PC-3 (cell line): ENCODE measurements around the gene PEX14. TPM values are rescaled to one million over a fixed set of nuclear protein-coding genes. Genes with fewer than 3 reads are reported as not detected.

Experiments
- ATAC-seq: fragments of 200-7000 bp; cut with Tn5 transposase; 2 replicates; pipeline ENCODE4 v1.9.1; 2020; ENCODE audit warnings: mild to moderate bottlenecking, moderate library complexity
- BruUV-seq: library from RNA; stranded (reverse); fragments of 400-500 nt; replicated peaks from 2 replicates; lab custom pipeline; 2021; lab: Mats Ljungman, UMichigan
- CTCF ChIA-PET: fragments of 300-600 bp; sonication (Branson Sonifier 250); formaldehyde crosslinking; loops from one replicate; lab custom pipeline; 2022; ENCODE audit warnings: antibody characterized with exemption; lab: Charles Lee
- POLR2A ChIA-PET: fragments of 300-600 bp; sonication (Branson Sonifier 250); formaldehyde crosslinking; loops from one replicate; lab custom pipeline; 2022; ENCODE audit warnings: antibody characterized with exemption; ENCODE audit not compliant: unreplicated experiment; lab: Charles Lee
- DNase-seq: peaks from one replicate; pipeline ENCODE4 v3.0.0-alpha.2; 2015
- H2AFZ ChIP-seq: fragments of 300-600 bp; sonication (generic); 2 replicates; pipeline ENCODE4 v1.6.0; 2016; ENCODE audit warnings: antibody characterized with exemption, low read length
- H3F3A ChIP-seq: fragments of 300-600 bp; sonication (generic); one replicate; pipeline ENCODE4 v1.6.0; 2017; ENCODE audit warnings: antibody characterized with exemption, low read length, control low read depth, mild to moderate bottlenecking; ENCODE audit not compliant: unreplicated experiment
- H3K27ac ChIP-seq: fragments of 300-600 bp; sonication (generic); 2 replicates; pipeline ENCODE4 v1.5.1; 2016; ENCODE audit warnings: mild to moderate bottlenecking, low read length
- H3K27me3 ChIP-seq: fragments of 300-600 bp; sonication (generic); 2 replicates; pipeline ENCODE4 v1.6.1; 2016; ENCODE audit warnings: low read length, mixed read lengths
- H3K36me3 ChIP-seq: fragments of 300-600 bp; sonication (generic); 2 replicates; pipeline ENCODE4 v1.6.1; 2016; ENCODE audit warnings: low read depth, mixed run types, low read length, mixed read lengths
- H3K4me1 ChIP-seq: fragments of 300-600 bp; sonication (generic); 2 replicates; pipeline ENCODE4 v1.5.1; 2016; ENCODE audit warnings: low read length; ENCODE audit not compliant: insufficient read depth
- H3K4me2 ChIP-seq: fragments of 300-600 bp; sonication (generic); 2 replicates; pipeline ENCODE4 v1.6.0; 2016; ENCODE audit warnings: low read length
- H3K4me3 ChIP-seq: fragments of 300-600 bp; sonication (generic); 2 replicates; pipeline ENCODE4 v1.5.1; 2016; ENCODE audit warnings: mild to moderate bottlenecking, low read length, mixed read lengths
- H3K79me2 ChIP-seq: fragments of 300-600 bp; sonication (generic); 2 replicates; pipeline ENCODE4 v1.6.1; 2017; ENCODE audit warnings: low read length, mixed read lengths
- H3K9ac ChIP-seq: fragments of 300-600 bp; sonication (generic); 2 replicates; pipeline ENCODE4 v1.6.0; 2016; ENCODE audit warnings: mild to moderate bottlenecking, low read length
- H3K9me2 ChIP-seq: fragments of 300-600 bp; sonication (generic); replicated peaks from 2 replicates; pipeline ENCODE4 v1.6.1; 2016; ENCODE audit warnings: mixed run types, low read length, mixed read lengths
- H3K9me3 ChIP-seq: fragments of 300-600 bp; sonication (generic); 2 replicates; pipeline ENCODE4 v1.6.1; 2016; ENCODE audit warnings: low read length, mixed read lengths
- H4K20me1 ChIP-seq: fragments of 300-600 bp; sonication (generic); 2 replicates; pipeline ENCODE4 v1.6.1; 2016; ENCODE audit warnings: low read length, mixed read lengths
- EZH2 ChIP-seq: fragments of 300-600 bp; sonication (generic); IDR thresholded peaks from one replicate; pipeline ENCODE4 v1.6.1; 2017; ENCODE audit warnings: antibody characterized with exemption, mild to moderate bottlenecking, low read length; ENCODE audit not compliant: unreplicated experiment
- EZH2phosphoT487 ChIP-seq: fragments of 300-600 bp; sonication (generic); IDR thresholded peaks from 2 replicates; pipeline ENCODE4 v1.6.1; 2018; ENCODE audit warnings: mild to moderate bottlenecking, antibody characterized with exemption, low read length, borderline replicate concordance
- intact Hi-C: fragments of 100-400 bp; cut with micrococcal nuclease; formaldehyde crosslinking; loops from 2 replicates; pipeline ENCODE4 v1.9.0; 2023
- total RNA-seq: library from RNA; depleted of rRNA; stranded (reverse); fragments of >200 nt; gene quantifications from 2 replicates; pipeline ENCODE4 v1.2.3, GENCODE V29; 2014
- TF ChIP-seq, protein P1 (sequence below): fragments of 300-600 bp; sonication (generic); conservative IDR thresholded peaks from 2 replicates; pipeline ENCODE4 v1.5.1; 2017; ENCODE audit warnings: antibody characterized with exemption, low read depth, mild to moderate bottlenecking, low read length

PEX14 gene
- total RNA-seq, 1 experiment from 2014 or later: 24.9 TPM

DNA sequence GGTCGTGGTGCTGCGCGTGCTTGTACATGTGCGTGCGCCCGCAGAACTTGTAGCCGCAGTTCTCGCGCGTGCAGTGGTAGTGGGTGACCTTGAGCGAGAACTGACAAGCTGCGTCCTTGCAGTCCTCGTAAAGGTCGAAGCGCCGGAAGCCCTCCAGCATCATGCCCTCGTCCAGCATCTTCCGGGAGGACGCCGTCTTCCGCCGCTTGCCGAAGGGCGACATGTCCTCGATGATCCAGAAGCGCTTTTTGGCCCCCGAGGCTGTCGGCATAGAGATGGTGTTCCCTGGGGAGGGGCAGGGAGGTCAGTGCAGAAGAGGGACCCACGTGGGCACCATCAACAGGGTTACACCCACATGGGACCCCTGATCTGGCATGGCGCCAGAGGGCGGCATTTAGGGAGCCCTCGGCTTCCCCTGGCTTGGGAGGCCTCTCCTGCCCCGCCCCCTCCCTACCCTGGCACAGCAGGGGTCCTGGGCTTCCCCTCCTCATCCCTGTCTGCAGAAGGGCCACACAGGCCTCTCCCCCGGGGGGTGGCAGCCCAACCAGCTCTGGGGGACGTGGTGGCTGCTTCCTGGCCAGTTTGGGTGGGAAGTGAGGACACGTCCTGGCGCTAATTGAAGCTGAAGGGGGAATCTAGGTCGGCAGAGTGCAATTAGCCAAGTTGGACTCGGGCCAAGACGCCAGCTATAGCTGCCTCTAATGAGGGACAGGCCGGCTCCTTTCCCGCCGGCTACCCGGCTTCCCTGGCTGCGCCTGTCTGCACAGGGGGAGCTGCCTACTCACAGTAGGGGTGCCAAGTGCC, 165.2 kb downstream of the PEX14 start:
- ChIA-PET POLR2A (no interaction called here), CTCF (no interaction called here)
- H3K27me3 ChIP-seq: no peaks in the 10 kb centered on the region
- no peak overlapping the region for H3K4me3 ChIP-seq
- intact Hi-C loops: loop anchor here (5.0 kb wide), 1 partner anchor 152 kb away; no protein-coding TSS in a partner anchor
- no peaks in the 10 kb centered on the region for H3F3A ChIP-seq
- no peaks in the 10 kb centered on the region for H3K9me2 ChIP-seq
- H3K79me2 ChIP-seq: no peaks in the 10 kb centered on the region
- TF ChIP-seq, protein P1, sequence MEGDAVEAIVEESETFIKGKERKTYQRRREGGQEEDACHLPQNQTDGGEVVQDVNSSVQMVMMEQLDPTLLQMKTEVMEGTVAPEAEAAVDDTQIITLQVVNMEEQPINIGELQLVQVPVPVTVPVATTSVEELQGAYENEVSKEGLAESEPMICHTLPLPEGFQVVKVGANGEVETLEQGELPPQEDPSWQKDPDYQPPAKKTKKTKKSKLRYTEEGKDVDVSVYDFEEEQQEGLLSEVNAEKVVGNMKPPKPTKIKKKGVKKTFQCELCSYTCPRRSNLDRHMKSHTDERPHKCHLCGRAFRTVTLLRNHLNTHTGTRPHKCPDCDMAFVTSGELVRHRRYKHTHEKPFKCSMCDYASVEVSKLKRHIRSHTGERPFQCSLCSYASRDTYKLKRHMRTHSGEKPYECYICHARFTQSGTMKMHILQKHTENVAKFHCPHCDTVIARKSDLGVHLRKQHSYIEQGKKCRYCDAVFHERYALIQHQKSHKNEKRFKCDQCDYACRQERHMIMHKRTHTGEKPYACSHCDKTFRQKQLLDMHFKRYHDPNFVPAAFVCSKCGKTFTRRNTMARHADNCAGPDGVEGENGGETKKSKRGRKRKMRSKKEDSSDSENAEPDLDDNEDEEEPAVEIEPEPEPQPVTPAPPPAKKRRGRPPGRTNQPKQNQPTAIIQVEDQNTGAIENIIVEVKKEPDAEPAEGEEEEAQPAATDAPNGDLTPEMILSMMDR: no peak
- TF ChIP-seq EZH2phosphoT487 (no peak), EZH2 (no peak)
- no peaks in the 10 kb centered on the region for H3K9me3 ChIP-seq
- H3K36me3 ChIP-seq: no peaks in the 10 kb centered on the region
- no peak overlapping the region for H2AFZ ChIP-seq
- H3K4me2 ChIP-seq: no peak overlapping the region
- ATAC-seq (no peak), DNase-seq (no peak)
- H3K4me1 ChIP-seq: peaks cover 15% of the 10 kb centered on the region
- H3K27ac ChIP-seq: no peak overlapping the region
- no peak overlapping the region for H3K9ac ChIP-seq
- H4K20me1 ChIP-seq: no peaks in the 10 kb centered on the region
- no TSS peak for BruUV-seq

DNA sequence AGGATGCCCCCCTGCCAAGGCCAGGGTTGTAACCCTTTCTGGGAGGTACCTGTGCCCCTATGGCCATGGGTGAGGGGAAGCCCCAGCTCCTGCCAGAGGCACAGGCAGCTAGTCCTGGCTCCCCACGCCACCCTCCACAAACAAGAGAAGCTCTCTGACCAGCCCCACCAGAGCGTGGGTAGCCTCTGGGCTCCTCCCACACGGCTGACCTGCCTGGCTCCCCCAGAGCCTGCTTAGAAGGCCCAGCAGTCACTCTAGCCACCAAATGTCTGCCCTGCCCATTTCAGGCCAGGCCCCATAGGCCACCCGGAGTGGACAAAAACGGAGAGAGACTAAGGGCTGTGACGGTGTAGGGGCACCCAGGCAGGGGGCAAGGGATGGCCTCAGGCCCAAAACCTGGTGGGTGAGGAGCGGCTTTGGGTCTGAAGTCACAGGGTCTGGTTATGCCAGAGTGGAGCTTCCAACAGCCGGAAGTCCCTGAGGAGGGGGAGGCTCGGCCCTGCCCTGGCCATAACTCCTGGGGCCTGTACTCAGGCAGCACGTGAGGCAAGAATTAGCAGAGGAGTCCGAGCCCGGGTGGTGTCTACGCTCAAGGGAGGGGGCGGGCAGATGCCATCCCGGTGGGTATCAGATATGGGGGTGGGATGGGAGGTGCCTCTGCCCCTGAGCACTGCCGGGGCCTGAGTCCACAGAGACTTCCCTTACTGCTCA, 166.2 kb downstream of the PEX14 start:
- H3K36me3 ChIP-seq: no peaks in the 10 kb centered on the region
- ATAC-seq (no peak), DNase-seq (no peak)
- H3K4me2 ChIP-seq: no peak overlapping the region
- H3K9me3 ChIP-seq: no peaks in the 10 kb centered on the region
- ChIA-PET CTCF (no interaction called here), POLR2A (no interaction called here)
- H3K79me2 ChIP-seq: no peaks in the 10 kb centered on the region
- H2AFZ ChIP-seq: no peak overlapping the region
- no peaks in the 10 kb centered on the region for H4K20me1 ChIP-seq
- no peak overlapping the region for H3K27ac ChIP-seq
- TF ChIP-seq EZH2 (no peak), EZH2phosphoT487 (no peak)
- TF ChIP-seq, protein P1: no peak
- no peaks in the 10 kb centered on the region for H3K27me3 ChIP-seq
- no peaks in the 10 kb centered on the region for H3F3A ChIP-seq
- H3K9me2 ChIP-seq: no peaks in the 10 kb centered on the region
- intact Hi-C loops: no loop called here
- H3K4me1 ChIP-seq: peaks cover 5% of the 10 kb centered on the region
- no TSS peak for BruUV-seq
- H3K4me3 ChIP-seq: no peak overlapping the region
- no peak overlapping the region for H3K9ac ChIP-seq

DNA sequence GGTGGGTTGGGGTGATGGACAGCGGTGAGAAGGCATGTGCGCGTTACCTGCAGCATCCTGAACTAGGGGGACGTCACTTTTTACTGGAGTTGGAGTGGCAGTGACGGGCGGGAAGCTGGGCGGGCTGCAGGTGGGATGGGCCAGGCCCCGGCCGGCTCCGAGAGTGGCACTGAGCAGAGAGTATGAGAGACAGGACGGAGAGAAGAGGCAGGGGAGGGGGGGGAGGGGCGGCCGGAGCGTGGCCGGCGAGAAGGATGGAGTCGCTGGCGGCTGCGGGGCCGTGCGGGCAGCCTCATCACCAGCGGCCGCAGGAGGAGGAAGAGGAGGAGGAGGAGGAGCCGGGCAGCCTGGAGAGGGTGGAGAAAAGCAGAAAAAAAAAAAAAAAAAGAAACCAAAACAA, 167.2 kb downstream of the PEX14 start:
- TF ChIP-seq EZH2phosphoT487 (no peak), EZH2 (no peak)
- TF ChIP-seq, protein P1: no peak
- Histone ChIP-seq H3K4me2 (no peak overlapping the region), H2AFZ (no peak overlapping the region), H4K20me1 (no peaks in the 10 kb centered on the region), H3K9me3 (no peaks in the 10 kb centered on the region), H3K9ac (no peak overlapping the region), H3K36me3 (no peaks in the 10 kb centered on the region), H3K4me1 (no peaks in the 10 kb centered on the region), H3K4me3 (no peak overlapping the region), H3F3A (no peaks in the 10 kb centered on the region), H3K79me2 (no peaks in the 10 kb centered on the region), H3K27ac (no peak overlapping the region), H3K9me2 (no peaks in the 10 kb centered on the region), H3K27me3 (no peaks in the 10 kb centered on the region)
- BruUV-seq: no TSS peak
- ATAC-seq: no peak
- POLR2A ChIA-PET: no interaction called here
- intact Hi-C loops: no loop called here
- CTCF ChIA-PET: no interaction called here
- DNase-seq: no peak
